Measurements from ENCODE around the gene ZDHHC14.

Gene ZDHHC14

DNA sequence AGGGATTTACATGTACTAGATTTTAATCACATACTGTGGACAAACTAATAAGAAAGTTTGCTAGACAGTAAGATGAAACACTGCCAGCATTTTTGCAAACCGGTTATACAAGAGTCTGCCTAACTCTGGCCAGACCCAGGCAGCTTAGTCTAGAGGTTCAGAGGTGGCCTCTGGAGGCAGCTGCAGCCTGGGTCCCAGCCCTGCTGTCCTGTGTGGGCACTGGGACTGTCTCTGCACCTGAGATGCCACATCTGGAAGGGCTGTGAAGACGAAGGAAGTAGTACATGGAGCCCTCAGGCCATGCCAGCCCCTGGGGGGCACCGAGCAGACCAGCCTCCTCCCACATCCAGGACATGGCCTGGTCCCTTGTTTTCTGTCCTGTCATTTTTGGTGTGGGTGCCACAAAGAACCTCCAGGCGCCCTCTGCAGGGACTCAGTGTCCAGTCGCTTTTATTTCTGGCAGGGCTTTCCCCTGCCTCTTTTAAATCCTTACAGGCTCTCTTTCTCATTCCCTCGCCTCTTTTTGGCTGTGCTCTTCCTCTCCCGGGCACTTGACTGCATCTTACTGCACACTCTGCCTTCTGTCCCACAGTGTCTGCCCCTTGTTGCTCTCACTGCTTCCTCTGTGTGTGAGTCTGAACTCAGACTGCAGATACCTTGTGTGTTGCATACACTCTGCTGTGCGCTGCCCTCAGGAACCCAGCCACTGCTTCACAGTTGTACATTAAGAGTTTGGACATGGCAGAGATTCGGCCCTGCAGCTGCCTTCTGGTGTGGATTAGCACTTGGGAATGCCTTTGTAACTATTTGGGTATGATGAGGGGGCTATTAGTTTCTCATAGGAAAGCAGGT lies 216.7 kb downstream of the ZDHHC14 start:
- Histone ChIP-seq H3K4me1 (ENCODE audit: low read length) (peaks cover 11% of the 10 kb centered on the region), H3K9ac (ENCODE audit: low read length) (peak overlapping the region; percentile 12; the same call in 1 of the 2 replicates), H3K27me3 (replicated peaks; ENCODE audit: insufficient read depth, low read length) (no peaks in the 10 kb centered on the region), H3K79me2 (ENCODE audit: low read length) (no peaks in the 10 kb centered on the region), H4K20me1 (ENCODE audit: insufficient read depth, low read length) (no peaks in the 10 kb centered on the region), H3K4me3 (ENCODE audit: low read length) (no peak overlapping the region), H3K4me2 (ENCODE audit: low read depth, low read length) (no peak overlapping the region), H3K9me3 (replicated peaks; ENCODE audit: insufficient read depth, low read length) (no peaks in the 10 kb centered on the region), H3K27ac (ENCODE audit: low read length) (peak overlapping the region; percentile 27; the same call in 1 of the 2 replicates), H3K36me3 (replicated peaks; ENCODE audit: insufficient read depth, low read length) (no peaks in the 10 kb centered on the region), H3F3A (ENCODE audit: insufficient read depth, low read length) (no peaks in the 10 kb centered on the region), H3K9me2 (replicated peaks; ENCODE audit: insufficient read depth, low read length) (no peaks in the 10 kb centered on the region), H2AFZ (ENCODE audit: low read length) (peak overlapping the region; percentile 38; the same call in 1 of the 2 replicates)
- DNase-seq = peak; percentile 43
- no peak for TF ChIP-seq EZH2 (optimal IDR thresholded peaks at IDR 0.05; ENCODE audit: low read depth, low read length)
- TF ChIP-seq, protein P1, sequence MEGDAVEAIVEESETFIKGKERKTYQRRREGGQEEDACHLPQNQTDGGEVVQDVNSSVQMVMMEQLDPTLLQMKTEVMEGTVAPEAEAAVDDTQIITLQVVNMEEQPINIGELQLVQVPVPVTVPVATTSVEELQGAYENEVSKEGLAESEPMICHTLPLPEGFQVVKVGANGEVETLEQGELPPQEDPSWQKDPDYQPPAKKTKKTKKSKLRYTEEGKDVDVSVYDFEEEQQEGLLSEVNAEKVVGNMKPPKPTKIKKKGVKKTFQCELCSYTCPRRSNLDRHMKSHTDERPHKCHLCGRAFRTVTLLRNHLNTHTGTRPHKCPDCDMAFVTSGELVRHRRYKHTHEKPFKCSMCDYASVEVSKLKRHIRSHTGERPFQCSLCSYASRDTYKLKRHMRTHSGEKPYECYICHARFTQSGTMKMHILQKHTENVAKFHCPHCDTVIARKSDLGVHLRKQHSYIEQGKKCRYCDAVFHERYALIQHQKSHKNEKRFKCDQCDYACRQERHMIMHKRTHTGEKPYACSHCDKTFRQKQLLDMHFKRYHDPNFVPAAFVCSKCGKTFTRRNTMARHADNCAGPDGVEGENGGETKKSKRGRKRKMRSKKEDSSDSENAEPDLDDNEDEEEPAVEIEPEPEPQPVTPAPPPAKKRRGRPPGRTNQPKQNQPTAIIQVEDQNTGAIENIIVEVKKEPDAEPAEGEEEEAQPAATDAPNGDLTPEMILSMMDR (IDR thresholded peaks at IDR 0.05; ENCODE audit: low read length) = peak; percentile 58
- no peak for TF ChIP-seq EZH2phosphoT487 (IDR thresholded peaks at IDR 0.05; ENCODE audit: low read length)

GRCh38 chr6:157599191-157599590 lies 218.2 kb downstream of the ZDHHC14 start:
- DNase-seq = no peak
- no peaks in the 10 kb centered on the region for H3K9me3 ChIP-seq (replicated peaks; ENCODE audit: insufficient read depth, low read length)
- H2AFZ ChIP-seq (ENCODE audit: low read length) = no peak overlapping the region
- no peaks in the 10 kb centered on the region for H3F3A ChIP-seq (ENCODE audit: insufficient read depth, low read length)
- no peaks in the 10 kb centered on the region for H4K20me1 ChIP-seq (ENCODE audit: insufficient read depth, low read length)
- no peak overlapping the region for H3K27ac ChIP-seq (ENCODE audit: low read length)
- no peaks in the 10 kb centered on the region for H3K27me3 ChIP-seq (replicated peaks; ENCODE audit: insufficient read depth, low read length)
- TF ChIP-seq EZH2phosphoT487 (IDR thresholded peaks at IDR 0.05; ENCODE audit: low read length) (no peak), EZH2 (optimal IDR thresholded peaks at IDR 0.05; ENCODE audit: low read depth, low read length) (no peak)
- TF ChIP-seq, protein P1 (IDR thresholded peaks at IDR 0.05; ENCODE audit: low read length) = no peak
- no peaks in the 10 kb centered on the region for H3K36me3 ChIP-seq (replicated peaks; ENCODE audit: insufficient read depth, low read length)
- no peak overlapping the region for H3K9ac ChIP-seq (ENCODE audit: low read length)
- H3K9me2 ChIP-seq (replicated peaks; ENCODE audit: insufficient read depth, low read length) = no peaks in the 10 kb centered on the region
- no peaks in the 10 kb centered on the region for H3K79me2 ChIP-seq (ENCODE audit: low read length)
- H3K4me3 ChIP-seq (ENCODE audit: low read length) = no peak overlapping the region
- H3K4me1 ChIP-seq (ENCODE audit: low read length) = peaks cover 11% of the 10 kb centered on the region
- H3K4me2 ChIP-seq (ENCODE audit: low read depth, low read length) = no peak overlapping the region

DNA sequence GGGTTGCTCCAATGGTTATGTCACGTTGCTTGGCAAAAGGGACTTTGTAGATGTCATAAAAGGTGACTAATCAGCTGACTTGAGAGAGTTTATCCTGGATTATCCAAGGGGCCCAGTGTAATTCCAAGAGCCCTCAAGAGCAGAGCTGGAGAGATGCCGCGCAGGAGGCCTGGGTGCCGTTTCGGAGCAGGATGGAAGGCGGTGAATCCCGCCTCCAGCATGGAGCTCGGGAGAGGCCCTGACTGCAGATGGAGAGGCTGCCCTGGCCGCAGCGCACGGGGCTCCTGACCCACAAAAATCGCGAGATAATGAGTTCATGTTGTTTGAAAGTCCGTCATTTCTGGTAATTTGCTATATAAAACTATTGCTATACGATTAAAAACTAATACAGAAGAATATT lies 219.8 kb downstream of the ZDHHC14 start:
- Histone ChIP-seq H3K36me3 (replicated peaks; ENCODE audit: insufficient read depth, low read length) (no peaks in the 10 kb centered on the region), H3K4me1 (ENCODE audit: low read length) (peaks cover 11% of the 10 kb centered on the region), H3K4me2 (ENCODE audit: low read depth, low read length) (no peak overlapping the region), H3K79me2 (ENCODE audit: low read length) (no peaks in the 10 kb centered on the region), H3K9ac (ENCODE audit: low read length) (no peak overlapping the region), H3K27ac (ENCODE audit: low read length) (no peak overlapping the region), H3K4me3 (ENCODE audit: low read length) (no peak overlapping the region), H4K20me1 (ENCODE audit: insufficient read depth, low read length) (no peaks in the 10 kb centered on the region), H3K27me3 (replicated peaks; ENCODE audit: insufficient read depth, low read length) (no peaks in the 10 kb centered on the region), H3F3A (ENCODE audit: insufficient read depth, low read length) (no peaks in the 10 kb centered on the region), H2AFZ (ENCODE audit: low read length) (no peak overlapping the region), H3K9me3 (replicated peaks; ENCODE audit: insufficient read depth, low read length) (no peaks in the 10 kb centered on the region), H3K9me2 (replicated peaks; ENCODE audit: insufficient read depth, low read length) (no peaks in the 10 kb centered on the region)
- TF ChIP-seq, protein P1 (IDR thresholded peaks at IDR 0.05; ENCODE audit: low read length) = no peak
- TF ChIP-seq EZH2phosphoT487 (IDR thresholded peaks at IDR 0.05; ENCODE audit: low read length) (no peak), EZH2 (optimal IDR thresholded peaks at IDR 0.05; ENCODE audit: low read depth, low read length) (no peak)
- DNase-seq = no peak
